ENCODE data around the gene CIAPIN1.

Gene CIAPIN1

GRCh38 chr16:57387598-57388354 is 59.4 kb downstream of the CIAPIN1 start:
- no peaks in the 10 kb centered on the region for H3K36me3 ChIP-seq (ENCODE audit: insufficient read depth, low read length)
- no peak overlapping the region for H2AFZ ChIP-seq (ENCODE audit: low read depth, low read length)
- no peaks in the 10 kb centered on the region for H3K79me2 ChIP-seq (ENCODE audit: insufficient read depth, low read length)
- H3K27ac ChIP-seq (ENCODE audit: low read length): no peak overlapping the region
- H3K4me3 ChIP-seq (ENCODE audit: low read depth in 1 of 2, low read length in 2 of 2): no peak overlapping the region
- DNase-seq (no peak), ATAC-seq (ENCODE audit: insufficient read depth, low read depth) (no peak)
- no peak overlapping the region for H3K4me2 ChIP-seq (ENCODE audit: insufficient read depth, low read length)
- TF ChIP-seq CTCF (IDR thresholded peaks at IDR 0.05; ENCODE audit: borderline replicate concordance, extremely low read depth, low read length, poor library complexity, severe bottlenecking): no peak
- no peak for TF ChIP-seq EZH2 (IDR thresholded peaks at IDR 0.05; ENCODE audit: borderline replicate concordance, low read depth, low read length, severe bottlenecking)
- no peak overlapping the region for H3K9ac ChIP-seq (ENCODE audit: low read depth, low read length)
- H3K27me3 ChIP-seq (ENCODE audit: insufficient read depth, low read length, poor library complexity): peaks cover 3% of the 10 kb centered on the region
- H3K4me1 ChIP-seq (ENCODE audit: insufficient read depth, low read length): no peaks in the 10 kb centered on the region
- no peaks in the 10 kb centered on the region for H4K20me1 ChIP-seq (ENCODE audit: insufficient read depth, low read length)
- H3K9me3 ChIP-seq (ENCODE audit: insufficient read depth, low read length, severe bottlenecking): no peaks in the 10 kb centered on the region

- no peaks in the 10 kb centered on the region for H3K9me3 ChIP-seq (ENCODE audit: insufficient read depth, low read length, severe bottlenecking)
- H3K4me2 ChIP-seq (ENCODE audit: insufficient read depth, low read length): no peak overlapping the region
- H3K27ac ChIP-seq (ENCODE audit: low read length): no peak overlapping the region
- H3K9ac ChIP-seq (ENCODE audit: low read depth, low read length): no peak overlapping the region
- no peaks in the 10 kb centered on the region for H4K20me1 ChIP-seq (ENCODE audit: insufficient read depth, low read length)
- DNase-seq: no peak
- H3K4me3 ChIP-seq (ENCODE audit: low read depth in 1 of 2, low read length in 2 of 2): no peak overlapping the region
- H3K4me1 ChIP-seq (ENCODE audit: insufficient read depth, low read length): no peaks in the 10 kb centered on the region
- no peak overlapping the region for H2AFZ ChIP-seq (ENCODE audit: low read depth, low read length)
- no peak for TF ChIP-seq EZH2 (IDR thresholded peaks at IDR 0.05; ENCODE audit: borderline replicate concordance, low read depth, low read length, severe bottlenecking)
- no peak for TF ChIP-seq CTCF (IDR thresholded peaks at IDR 0.05; ENCODE audit: borderline replicate concordance, extremely low read depth, low read length, poor library complexity, severe bottlenecking)
- no peaks in the 10 kb centered on the region for H3K79me2 ChIP-seq (ENCODE audit: insufficient read depth, low read length)
- peaks cover 3% of the 10 kb centered on the region for H3K27me3 ChIP-seq (ENCODE audit: insufficient read depth, low read length, poor library complexity)
- ATAC-seq (ENCODE audit: insufficient read depth, low read depth): no peak
- H3K36me3 ChIP-seq (ENCODE audit: insufficient read depth, low read length): no peaks in the 10 kb centered on the region
These were observed 60.7 kb downstream of the CIAPIN1 start for GRCh38 chr16:57386381-57386951.

GRCh38 chr16:57385083-57385482 is 62.1 kb downstream of the CIAPIN1 start:
- Histone ChIP-seq H3K79me2 (ENCODE audit: insufficient read depth, low read length) (no peaks in the 10 kb centered on the region), H3K27ac (ENCODE audit: low read length) (no peak overlapping the region), H3K4me2 (ENCODE audit: insufficient read depth, low read length) (no peak overlapping the region), H3K36me3 (ENCODE audit: insufficient read depth, low read length) (no peaks in the 10 kb centered on the region), H4K20me1 (ENCODE audit: insufficient read depth, low read length) (no peaks in the 10 kb centered on the region), H3K4me3 (ENCODE audit: low read depth in 1 of 2, low read length in 2 of 2) (no peak overlapping the region), H3K4me1 (ENCODE audit: insufficient read depth, low read length) (no peaks in the 10 kb centered on the region), H2AFZ (ENCODE audit: low read depth, low read length) (no peak overlapping the region), H3K27me3 (ENCODE audit: insufficient read depth, low read length, poor library complexity) (no peaks in the 10 kb centered on the region), H3K9ac (ENCODE audit: low read depth, low read length) (no peak overlapping the region), H3K9me3 (ENCODE audit: insufficient read depth, low read length, severe bottlenecking) (no peaks in the 10 kb centered on the region)
- ATAC-seq (ENCODE audit: insufficient read depth, low read depth): 0 out of 3 replicates have a peak, but pooled peaks have one; percentile 42
- TF ChIP-seq EZH2 (IDR thresholded peaks at IDR 0.05; ENCODE audit: borderline replicate concordance, low read depth, low read length, severe bottlenecking) (no peak), CTCF (IDR thresholded peaks at IDR 0.05; ENCODE audit: borderline replicate concordance, extremely low read depth, low read length, poor library complexity, severe bottlenecking) (no peak)
- no peak for DNase-seq
